ENCODE results near the gene FAM83F. TPM values are rescaled to one million over a fixed set of nuclear protein-coding genes. Genes with fewer than 3 reads are reported as not detected.

The FAM83F gene
- total RNA-seq, 1 experiment from 2014 or later, result 28.1 TPM

- no peak for DNase-seq
- Histone ChIP-seq H3K4me3 (ENCODE audit: insufficient read depth, low read depth, low read length) (no peak overlapping the region), H3K27me3 (ENCODE audit: control insufficient read depth, insufficient read depth, low read length) (no peaks in the 10 kb centered on the region), H3K36me3 (replicated peaks; ENCODE audit: control insufficient read depth, insufficient read depth, low read length) (peaks cover 4% of the 10 kb centered on the region)
Observed at GRCh38 chr22:40026641-40027040, 31.9 kb downstream of the FAM83F start.

GRCh38 chr22:40027191-40028097, 32.7 kb downstream of the FAM83F start:
- no peak for DNase-seq

GRCh38 chr22:40028098-40028425, 33.3 kb downstream of the FAM83F start:
- Histone ChIP-seq H3K4me3 (ENCODE audit: insufficient read depth, low read depth, low read length) (no peak overlapping the region), H3K27me3 (ENCODE audit: control insufficient read depth, insufficient read depth, low read length) (no peaks in the 10 kb centered on the region), H3K36me3 (replicated peaks; ENCODE audit: control insufficient read depth, insufficient read depth, low read length) (peaks cover 1% of the 10 kb centered on the region; the same call in 1 of the 2 replicates)
- DNase-seq, result no peak

More at GRCh38 chr22:40027191-40028097, 32.7 kb downstream of the FAM83F start:
- no peak overlapping the region for H3K4me3 ChIP-seq (ENCODE audit: insufficient read depth, low read depth, low read length)
- H3K36me3 ChIP-seq (replicated peaks; ENCODE audit: control insufficient read depth, insufficient read depth, low read length), result peaks cover 1% of the 10 kb centered on the region; the same call in 1 of the 2 replicates
- H3K27me3 ChIP-seq (ENCODE audit: control insufficient read depth, insufficient read depth, low read length), result no peaks in the 10 kb centered on the region

GRCh38 chr22:40029189-40029890, 34.6 kb downstream of the FAM83F start:
- Histone ChIP-seq H3K36me3 (replicated peaks; ENCODE audit: control insufficient read depth, insufficient read depth, low read length) (peaks cover 1% of the 10 kb centered on the region; the same call in 1 of the 2 replicates), H3K27me3 (ENCODE audit: control insufficient read depth, insufficient read depth, low read length) (no peaks in the 10 kb centered on the region), H3K4me3 (ENCODE audit: insufficient read depth, low read depth, low read length) (no peak overlapping the region)
- DNase-seq, result no peak

GRCh38 chr22:40030026-40030757, 35.4 kb downstream of the FAM83F start:
- Histone ChIP-seq H3K36me3 (replicated peaks; ENCODE audit: control insufficient read depth, insufficient read depth, low read length) (peaks cover 1% of the 10 kb centered on the region; the same call in 1 of the 2 replicates), H3K4me3 (ENCODE audit: insufficient read depth, low read depth, low read length) (no peak overlapping the region), H3K27me3 (ENCODE audit: control insufficient read depth, insufficient read depth, low read length) (no peaks in the 10 kb centered on the region)
- DNase-seq, result no peak

- DNase-seq, result peak; percentile 56
- H3K27me3 ChIP-seq (ENCODE audit: control insufficient read depth, insufficient read depth, low read length), result no peaks in the 10 kb centered on the region
Observed at GRCh38 chr22:40030758-40031095, 36.0 kb downstream of the FAM83F start.

GRCh38 chr22:40031766-40032470, 37.2 kb downstream of the FAM83F start:
- H3K27me3 ChIP-seq (ENCODE audit: control insufficient read depth, insufficient read depth, low read length), result no peaks in the 10 kb centered on the region
- no peak for DNase-seq
- peaks cover 1% of the 10 kb centered on the region; the same call in 1 of the 2 replicates for H3K36me3 ChIP-seq (replicated peaks; ENCODE audit: control insufficient read depth, insufficient read depth, low read length)
- H3K4me3 ChIP-seq (ENCODE audit: insufficient read depth, low read depth, low read length), result no peak overlapping the region

More at GRCh38 chr22:40030758-40031095, 36.0 kb downstream of the FAM83F start:
- no peak overlapping the region for H3K4me3 ChIP-seq (ENCODE audit: insufficient read depth, low read depth, low read length)
- peaks cover 1% of the 10 kb centered on the region; the same call in 1 of the 2 replicates for H3K36me3 ChIP-seq (replicated peaks; ENCODE audit: control insufficient read depth, insufficient read depth, low read length)

- Histone ChIP-seq H3K27me3 (ENCODE audit: control insufficient read depth, insufficient read depth, low read length) (no peaks in the 10 kb centered on the region; the same call in 1 of the 2 replicates), H3K36me3 (replicated peaks; ENCODE audit: control insufficient read depth, insufficient read depth, low read length) (no peaks in the 10 kb centered on the region; the same call in 1 of the 2 replicates), H3K4me3 (ENCODE audit: insufficient read depth, low read depth, low read length) (no peak overlapping the region)
- no peak for DNase-seq
Observed at GRCh38 chr22:40033586-40034380, 39.0 kb downstream of the FAM83F start.

GRCh38 chr22:40035351-40035750, 40.6 kb downstream of the FAM83F start:
- DNase-seq, result no peak
- H3K27me3 ChIP-seq (ENCODE audit: control insufficient read depth, insufficient read depth, low read length), result no peaks in the 10 kb centered on the region; the same call in 1 of the 2 replicates
- no peak overlapping the region for H3K4me3 ChIP-seq (ENCODE audit: insufficient read depth, low read depth, low read length)
- no peaks in the 10 kb centered on the region; the same call in 1 of the 2 replicates for H3K36me3 ChIP-seq (replicated peaks; ENCODE audit: control insufficient read depth, insufficient read depth, low read length)

- Histone ChIP-seq H3K36me3 (replicated peaks; ENCODE audit: control insufficient read depth, insufficient read depth, low read length) (no peaks in the 10 kb centered on the region; the same call in 1 of the 2 replicates), H3K4me3 (ENCODE audit: insufficient read depth, low read depth, low read length) (no peak overlapping the region), H3K27me3 (ENCODE audit: control insufficient read depth, insufficient read depth, low read length) (no peaks in the 10 kb centered on the region; the same call in 1 of the 2 replicates)
- no peak for DNase-seq
Observed at GRCh38 chr22:40036126-40036525, 41.4 kb downstream of the FAM83F start.

- Histone ChIP-seq H3K36me3 (replicated peaks; ENCODE audit: control insufficient read depth, insufficient read depth, low read length) (no peaks in the 10 kb centered on the region; the same call in 1 of the 2 replicates), H3K4me3 (ENCODE audit: insufficient read depth, low read depth, low read length) (no peak overlapping the region), H3K27me3 (ENCODE audit: control insufficient read depth, insufficient read depth, low read length) (no peaks in the 10 kb centered on the region; the same call in 1 of the 2 replicates)
- DNase-seq, result peak; percentile 75
Observed at GRCh38 chr22:40036591-40037225, 42.0 kb downstream of the FAM83F start.

- Histone ChIP-seq H3K27me3 (ENCODE audit: control insufficient read depth, insufficient read depth, low read length) (no peaks in the 10 kb centered on the region; the same call in 1 of the 2 replicates), H3K4me3 (ENCODE audit: insufficient read depth, low read depth, low read length) (no peak overlapping the region), H3K36me3 (replicated peaks; ENCODE audit: control insufficient read depth, insufficient read depth, low read length) (no peaks in the 10 kb centered on the region; the same call in 1 of the 2 replicates)
- DNase-seq, result no peak
Observed at GRCh38 chr22:40037320-40037719, 42.6 kb downstream of the FAM83F start.

Measured in H7 (cell line).